WTC11 (cell line): Measurements from ENCODE around the gene SAFB. TPM values are rescaled to one million over a fixed set of nuclear protein-coding genes. Genes with fewer than 3 reads are reported as not detected.

Experiments
- ATAC-seq: fragments of 200-7000 bp; cut with Tn5 transposase; 2 replicates; pipeline ENCODE4 v1.10.0; 2021; ENCODE audit warnings: mild to moderate bottlenecking, moderate library complexity
- CTCF ChIA-PET: fragments of 300-600 bp; sonication (Branson Sonifier 250); formaldehyde crosslinking; loops from one replicate; lab custom pipeline; 2021; ENCODE audit warnings: antibody characterized with exemption; lab: Charles Lee
- POLR2A ChIA-PET: fragments of 350-600 bp; sonication (Branson Sonifier 250); formaldehyde crosslinking; loops from one replicate; lab custom pipeline; 2021; ENCODE audit warnings: antibody characterized with exemption; lab: Charles Lee
- DNase-seq: peaks from one replicate; pipeline ENCODE4 v3.0.0; 2021; ENCODE audit warnings: low spot score
- H3K27ac Mint-ChIP-seq: 2 replicates; pipeline ENCODE4 v1.8.0; 2021; ENCODE audit warnings: mixed read lengths
- H3K27me3 Mint-ChIP-seq: 2 replicates; pipeline ENCODE4 v1.8.0; 2021; ENCODE audit warnings: low read depth, mild to moderate bottlenecking, moderate library complexity, mixed read lengths
- H3K36me3 Mint-ChIP-seq: 2 replicates; pipeline ENCODE4 v1.8.0; 2021; ENCODE audit warnings: mixed read lengths
- H3K4me1 Mint-ChIP-seq: 2 replicates; pipeline ENCODE4 v1.8.0; 2022; ENCODE audit warnings: mixed read lengths
- H3K4me3 Mint-ChIP-seq: 2 replicates; pipeline ENCODE4 v1.8.0; 2021; ENCODE audit warnings: mild to moderate bottlenecking, moderate library complexity, mixed read lengths
- H3K9me3 Mint-ChIP-seq: 2 replicates; pipeline ENCODE4 v1.8.0; 2021; ENCODE audit warnings: mixed read lengths
- CBFB ChIP-seq: sonication (generic); formaldehyde crosslinking; IDR thresholded peaks from 2 replicates; pipeline ENCODE4 v1.8.1; 2022; ENCODE audit warnings: mild to moderate bottlenecking, low read depth, missing genetic modification reagents
- FOXP1 ChIP-seq: sonication (generic); formaldehyde crosslinking; IDR thresholded peaks from 2 replicates; pipeline ENCODE4 v1.8.0; 2022; ENCODE audit warnings: missing genetic modification reagents, mild to moderate bottlenecking, moderate library complexity, borderline replicate concordance
- GTF2I ChIP-seq: fragments of 250-450 bp; sonication (Bioruptor Pico); conservative IDR thresholded peaks from 2 replicates; pipeline ENCODE4 v1.4.0; 2021; ENCODE audit warnings: mild to moderate bottlenecking
- IRF2 ChIP-seq: sonication (generic); formaldehyde crosslinking; IDR thresholded peaks from 2 replicates; pipeline ENCODE4 v1.8.0; 2022; ENCODE audit warnings: low read depth, missing genetic modification reagents, borderline replicate concordance
- MXD4 ChIP-seq: fragments of 250-450 bp; sonication (Bioruptor Pico); IDR thresholded peaks from 2 replicates; pipeline ENCODE4 v1.8.0; 2021; ENCODE audit warnings: mild to moderate bottlenecking, moderate library complexity, borderline replicate concordance
- NFATC4 ChIP-seq: fragments of 250-450 bp; sonication (Bioruptor Pico); IDR thresholded peaks from 2 replicates; pipeline ENCODE4 v1.9.0; 2021; ENCODE audit warnings: mild to moderate bottlenecking
- NFE2L1 ChIP-seq: sonication (generic); formaldehyde crosslinking; IDR thresholded peaks from 2 replicates; pipeline ENCODE4 v1.8.1; 2023; ENCODE audit warnings: missing genetic modification reagents
- NR1H2 ChIP-seq: sonication (generic); formaldehyde crosslinking; IDR thresholded peaks from 2 replicates; pipeline ENCODE4 v1.9.0; 2021; ENCODE audit warnings: mild to moderate bottlenecking, moderate library complexity, missing genetic modification reagents
- SP1 ChIP-seq: sonication (generic); formaldehyde crosslinking; conservative IDR thresholded peaks from 2 replicates; pipeline ENCODE4 v1.8.1; 2022; ENCODE audit warnings: missing genetic modification reagents
- TEAD1 ChIP-seq: sonication (generic); formaldehyde crosslinking; IDR thresholded peaks from 2 replicates; pipeline ENCODE4 v1.8.0; 2022; ENCODE audit warnings: mild to moderate bottlenecking, missing genetic modification reagents
- ZNF416 ChIP-seq: fragments of 250-450 bp; sonication (Bioruptor Pico); IDR thresholded peaks from 2 replicates; pipeline ENCODE4 v1.9.0; 2021; ENCODE audit warnings: mild to moderate bottlenecking, inconsistent platforms
- total RNA-seq: library from RNA; stranded (reverse); gene quantifications from 3 replicates; pipeline ENCODE4 v1.2.3, GENCODE V29; 2021
- TF ChIP-seq, protein P1 (sequence below): sonication (generic); formaldehyde crosslinking; IDR thresholded peaks from 2 replicates; pipeline ENCODE4 v1.8.1; 2022; ENCODE audit warnings: low read depth, missing genetic modification reagents, borderline replicate concordance
- TF ChIP-seq, protein P2 (sequence below): sonication (generic); formaldehyde crosslinking; IDR thresholded peaks from 2 replicates; pipeline ENCODE4 v1.8.1; 2022; ENCODE audit warnings: missing genetic modification reagents, borderline replicate concordance
- TF ChIP-seq, protein P3 (sequence below): sonication (generic); formaldehyde crosslinking; IDR thresholded peaks from 2 replicates; pipeline ENCODE4 v1.8.1; 2022; ENCODE audit warnings: mild to moderate bottlenecking, missing genetic modification reagents, moderate library complexity, borderline replicate concordance
- TF ChIP-seq, protein P4 (sequence below): fragments of 250-450 bp; sonication (Bioruptor Pico); IDR thresholded peaks from 2 replicates; pipeline ENCODE4 v1.9.0; 2021; ENCODE audit warnings: mild to moderate bottlenecking, borderline replicate concordance
- TF ChIP-seq, protein P5 (sequence below): fragments of 250-450 bp; sonication (Bioruptor Pico); IDR thresholded peaks from 2 replicates; pipeline ENCODE4 v1.9.0; 2021; ENCODE audit warnings: moderate library complexity, mild to moderate bottlenecking, inconsistent platforms, borderline replicate concordance
- TF ChIP-seq, protein P6 (sequence below): fragments of 250-450 bp; sonication (Bioruptor Pico); IDR thresholded peaks from 2 replicates; pipeline ENCODE4 v1.9.0; 2021; ENCODE audit warnings: mild to moderate bottlenecking
- TF ChIP-seq, protein P7 (sequence below): sonication (generic); formaldehyde crosslinking; IDR thresholded peaks from 2 replicates; pipeline ENCODE4 v1.8.0; 2022; ENCODE audit warnings: mild to moderate bottlenecking, missing genetic modification reagents

Gene SAFB
- total RNA-seq, 1 experiment from 2014 or later, result 141 TPM

DNA sequence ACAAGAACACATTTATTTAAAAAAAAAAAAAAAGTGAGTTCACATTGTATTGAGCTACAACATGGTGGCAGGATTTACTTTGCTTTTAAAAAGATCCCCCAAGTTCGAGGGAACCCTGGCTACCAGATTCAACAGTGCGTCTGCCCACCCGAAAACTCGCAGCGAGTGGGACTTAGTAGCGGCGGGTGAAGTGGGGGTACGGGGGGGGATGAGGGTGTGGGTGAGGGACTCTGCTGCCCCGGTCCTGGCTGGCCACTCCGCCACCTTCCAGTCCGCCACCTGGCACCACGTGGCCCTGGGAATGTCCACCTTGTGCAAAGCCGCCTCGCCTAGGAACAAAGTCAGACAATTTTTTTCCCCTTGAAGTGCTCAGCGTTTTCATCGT is 35.8 kb upstream of the SAFB start:
- Mint-ChIP-seq H3K27me3 (no peaks in the 10 kb centered on the region), H3K36me3 (peaks cover 33% of the 10 kb centered on the region)
- TF ChIP-seq, protein P1, sequence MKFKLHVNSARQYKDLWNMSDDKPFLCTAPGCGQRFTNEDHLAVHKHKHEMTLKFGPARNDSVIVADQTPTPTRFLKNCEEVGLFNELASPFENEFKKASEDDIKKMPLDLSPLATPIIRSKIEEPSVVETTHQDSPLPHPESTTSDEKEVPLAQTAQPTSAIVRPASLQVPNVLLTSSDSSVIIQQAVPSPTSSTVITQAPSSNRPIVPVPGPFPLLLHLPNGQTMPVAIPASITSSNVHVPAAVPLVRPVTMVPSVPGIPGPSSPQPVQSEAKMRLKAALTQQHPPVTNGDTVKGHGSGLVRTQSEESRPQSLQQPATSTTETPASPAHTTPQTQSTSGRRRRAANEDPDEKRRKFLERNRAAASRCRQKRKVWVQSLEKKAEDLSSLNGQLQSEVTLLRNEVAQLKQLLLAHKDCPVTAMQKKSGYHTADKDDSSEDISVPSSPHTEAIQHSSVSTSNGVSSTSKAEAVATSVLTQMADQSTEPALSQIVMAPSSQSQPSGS, result no peak
- TF ChIP-seq CBFB, result no peak
- no peak for TF ChIP-seq SP1 (CRISPR knock-in tag)
- TF ChIP-seq, protein P2, sequence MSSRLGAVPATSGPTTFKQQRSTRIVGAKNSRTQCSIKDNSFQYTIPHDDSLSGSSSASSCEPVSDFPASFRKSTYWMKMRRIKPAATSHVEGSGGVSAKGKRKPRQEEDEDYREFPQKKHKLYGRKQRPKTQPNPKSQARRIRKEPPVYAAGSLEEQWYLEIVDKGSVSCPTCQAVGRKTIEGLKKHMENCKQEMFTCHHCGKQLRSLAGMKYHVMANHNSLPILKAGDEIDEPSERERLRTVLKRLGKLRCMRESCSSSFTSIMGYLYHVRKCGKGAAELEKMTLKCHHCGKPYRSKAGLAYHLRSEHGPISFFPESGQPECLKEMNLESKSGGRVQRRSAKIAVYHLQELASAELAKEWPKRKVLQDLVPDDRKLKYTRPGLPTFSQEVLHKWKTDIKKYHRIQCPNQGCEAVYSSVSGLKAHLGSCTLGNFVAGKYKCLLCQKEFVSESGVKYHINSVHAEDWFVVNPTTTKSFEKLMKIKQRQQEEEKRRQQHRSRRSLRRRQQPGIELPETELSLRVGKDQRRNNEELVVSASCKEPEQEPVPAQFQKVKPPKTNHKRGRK (CRISPR knock-in tag), result no peak
- no peak for TF ChIP-seq GTF2I (CRISPR knock-in tag)
- no peak for TF ChIP-seq NFATC4
- TF ChIP-seq FOXP1 (CRISPR knock-in tag), result no peak
- TF ChIP-seq, protein P3, sequence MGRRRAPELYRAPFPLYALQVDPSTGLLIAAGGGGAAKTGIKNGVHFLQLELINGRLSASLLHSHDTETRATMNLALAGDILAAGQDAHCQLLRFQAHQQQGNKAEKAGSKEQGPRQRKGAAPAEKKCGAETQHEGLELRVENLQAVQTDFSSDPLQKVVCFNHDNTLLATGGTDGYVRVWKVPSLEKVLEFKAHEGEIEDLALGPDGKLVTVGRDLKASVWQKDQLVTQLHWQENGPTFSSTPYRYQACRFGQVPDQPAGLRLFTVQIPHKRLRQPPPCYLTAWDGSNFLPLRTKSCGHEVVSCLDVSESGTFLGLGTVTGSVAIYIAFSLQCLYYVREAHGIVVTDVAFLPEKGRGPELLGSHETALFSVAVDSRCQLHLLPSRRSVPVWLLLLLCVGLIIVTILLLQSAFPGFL (CRISPR knock-in tag), result no peak
- no peak for TF ChIP-seq IRF2 (CRISPR knock-in tag)
- TF ChIP-seq TEAD1, result no peak
- TF ChIP-seq NR1H2 (CRISPR knock-in tag), result no peak
- no peak for TF ChIP-seq MXD4 (CRISPR knock-in tag)
- TF ChIP-seq, all 79 proteins: peak for 0
- Mint-ChIP-seq H3K4me1 (peaks cover 17% of the 10 kb centered on the region), H3K27ac (no peak overlapping the region), H3K9me3 (no peaks in the 10 kb centered on the region), H3K4me3 (no peak overlapping the region)
- no peak for DNase-seq
- CTCF ChIA-PET, result interaction anchor here (1.0 to 3.2 kb wide), 2 partner anchors 19 to 25 kb away, joined by 3 to 11 read pairs; partner anchors contain the start of gene TINCR
- POLR2A ChIA-PET, result no interaction called here
- ATAC-seq, result no peak

DNA sequence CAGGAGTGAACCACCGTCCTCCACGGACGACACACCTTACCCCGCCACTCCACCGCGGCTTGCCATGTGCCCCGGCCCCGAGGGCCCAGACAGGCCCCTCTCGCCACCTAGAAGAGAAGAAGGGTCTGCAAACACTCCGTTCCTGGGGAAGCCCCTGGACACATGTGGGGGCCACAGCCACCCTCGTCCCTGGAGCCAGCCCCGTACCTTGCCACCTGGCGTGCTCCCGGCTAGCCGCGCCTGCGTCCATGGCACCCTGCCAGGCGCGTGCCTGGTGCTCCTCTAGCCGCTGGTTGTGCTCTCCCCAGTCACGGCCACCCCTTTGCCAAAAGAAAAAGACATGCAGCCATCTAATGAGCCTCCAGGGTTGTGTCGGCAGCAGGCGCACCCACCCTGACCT is 35.2 kb upstream of the SAFB start:
- ChIA-PET CTCF (interaction anchor here (3.2 kb wide), 1 partner anchor 20 kb away, joined by 11 read pairs; the partner anchor contains the start of gene TINCR), POLR2A (no interaction called here)
- H3K4me1 Mint-ChIP-seq, result peaks cover 17% of the 10 kb centered on the region
- no peaks in the 10 kb centered on the region for H3K9me3 Mint-ChIP-seq
- DNase-seq (no peak), ATAC-seq (no peak)
- peaks cover 39% of the 10 kb centered on the region for H3K36me3 Mint-ChIP-seq
- 0 out of 2 replicates have a peak overlapping the region, but pooled peaks have one; percentile 8 for H3K27ac Mint-ChIP-seq
- no peak overlapping the region for H3K4me3 Mint-ChIP-seq
- H3K27me3 Mint-ChIP-seq, result no peaks in the 10 kb centered on the region
- TF ChIP-seq, protein P4, sequence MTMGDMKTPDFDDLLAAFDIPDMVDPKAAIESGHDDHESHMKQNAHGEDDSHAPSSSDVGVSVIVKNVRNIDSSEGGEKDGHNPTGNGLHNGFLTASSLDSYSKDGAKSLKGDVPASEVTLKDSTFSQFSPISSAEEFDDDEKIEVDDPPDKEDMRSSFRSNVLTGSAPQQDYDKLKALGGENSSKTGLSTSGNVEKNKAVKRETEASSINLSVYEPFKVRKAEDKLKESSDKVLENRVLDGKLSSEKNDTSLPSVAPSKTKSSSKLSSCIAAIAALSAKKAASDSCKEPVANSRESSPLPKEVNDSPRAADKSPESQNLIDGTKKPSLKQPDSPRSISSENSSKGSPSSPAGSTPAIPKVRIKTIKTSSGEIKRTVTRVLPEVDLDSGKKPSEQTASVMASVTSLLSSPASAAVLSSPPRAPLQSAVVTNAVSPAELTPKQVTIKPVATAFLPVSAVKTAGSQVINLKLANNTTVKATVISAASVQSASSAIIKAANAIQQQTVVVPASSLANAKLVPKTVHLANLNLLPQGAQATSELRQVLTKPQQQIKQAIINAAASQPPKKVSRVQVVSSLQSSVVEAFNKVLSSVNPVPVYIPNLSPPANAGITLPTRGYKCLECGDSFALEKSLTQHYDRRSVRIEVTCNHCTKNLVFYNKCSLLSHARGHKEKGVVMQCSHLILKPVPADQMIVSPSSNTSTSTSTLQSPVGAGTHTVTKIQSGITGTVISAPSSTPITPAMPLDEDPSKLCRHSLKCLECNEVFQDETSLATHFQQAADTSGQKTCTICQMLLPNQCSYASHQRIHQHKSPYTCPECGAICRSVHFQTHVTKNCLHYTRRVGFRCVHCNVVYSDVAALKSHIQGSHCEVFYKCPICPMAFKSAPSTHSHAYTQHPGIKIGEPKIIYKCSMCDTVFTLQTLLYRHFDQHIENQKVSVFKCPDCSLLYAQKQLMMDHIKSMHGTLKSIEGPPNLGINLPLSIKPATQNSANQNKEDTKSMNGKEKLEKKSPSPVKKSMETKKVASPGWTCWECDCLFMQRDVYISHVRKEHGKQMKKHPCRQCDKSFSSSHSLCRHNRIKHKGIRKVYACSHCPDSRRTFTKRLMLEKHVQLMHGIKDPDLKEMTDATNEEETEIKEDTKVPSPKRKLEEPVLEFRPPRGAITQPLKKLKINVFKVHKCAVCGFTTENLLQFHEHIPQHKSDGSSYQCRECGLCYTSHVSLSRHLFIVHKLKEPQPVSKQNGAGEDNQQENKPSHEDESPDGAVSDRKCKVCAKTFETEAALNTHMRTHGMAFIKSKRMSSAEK, result no peak
- TF ChIP-seq ZNF416 (CRISPR knock-in tag) (no peak), MXD4 (CRISPR knock-in tag) (no peak), NFE2L1 (CRISPR knock-in tag) (no peak)
- TF ChIP-seq, protein P5, sequence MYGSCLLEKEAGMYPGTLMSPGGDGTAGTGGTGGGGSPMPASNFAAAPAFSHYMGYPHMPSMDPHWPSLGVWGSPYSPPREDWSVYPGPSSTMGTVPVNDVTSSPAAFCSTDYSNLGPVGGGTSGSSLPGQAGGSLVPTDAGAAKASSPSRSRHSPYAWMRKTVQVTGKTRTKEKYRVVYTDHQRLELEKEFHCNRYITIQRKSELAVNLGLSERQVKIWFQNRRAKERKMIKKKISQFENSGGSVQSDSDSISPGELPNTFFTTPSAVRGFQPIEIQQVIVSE (CRISPR knock-in tag), result no peak
- TF ChIP-seq, protein P6, sequence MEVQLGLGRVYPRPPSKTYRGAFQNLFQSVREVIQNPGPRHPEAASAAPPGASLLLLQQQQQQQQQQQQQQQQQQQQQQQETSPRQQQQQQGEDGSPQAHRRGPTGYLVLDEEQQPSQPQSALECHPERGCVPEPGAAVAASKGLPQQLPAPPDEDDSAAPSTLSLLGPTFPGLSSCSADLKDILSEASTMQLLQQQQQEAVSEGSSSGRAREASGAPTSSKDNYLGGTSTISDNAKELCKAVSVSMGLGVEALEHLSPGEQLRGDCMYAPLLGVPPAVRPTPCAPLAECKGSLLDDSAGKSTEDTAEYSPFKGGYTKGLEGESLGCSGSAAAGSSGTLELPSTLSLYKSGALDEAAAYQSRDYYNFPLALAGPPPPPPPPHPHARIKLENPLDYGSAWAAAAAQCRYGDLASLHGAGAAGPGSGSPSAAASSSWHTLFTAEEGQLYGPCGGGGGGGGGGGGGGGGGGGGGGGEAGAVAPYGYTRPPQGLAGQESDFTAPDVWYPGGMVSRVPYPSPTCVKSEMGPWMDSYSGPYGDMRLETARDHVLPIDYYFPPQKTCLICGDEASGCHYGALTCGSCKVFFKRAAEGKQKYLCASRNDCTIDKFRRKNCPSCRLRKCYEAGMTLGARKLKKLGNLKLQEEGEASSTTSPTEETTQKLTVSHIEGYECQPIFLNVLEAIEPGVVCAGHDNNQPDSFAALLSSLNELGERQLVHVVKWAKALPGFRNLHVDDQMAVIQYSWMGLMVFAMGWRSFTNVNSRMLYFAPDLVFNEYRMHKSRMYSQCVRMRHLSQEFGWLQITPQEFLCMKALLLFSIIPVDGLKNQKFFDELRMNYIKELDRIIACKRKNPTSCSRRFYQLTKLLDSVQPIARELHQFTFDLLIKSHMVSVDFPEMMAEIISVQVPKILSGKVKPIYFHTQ, result no peak
- TF ChIP-seq, protein P7, sequence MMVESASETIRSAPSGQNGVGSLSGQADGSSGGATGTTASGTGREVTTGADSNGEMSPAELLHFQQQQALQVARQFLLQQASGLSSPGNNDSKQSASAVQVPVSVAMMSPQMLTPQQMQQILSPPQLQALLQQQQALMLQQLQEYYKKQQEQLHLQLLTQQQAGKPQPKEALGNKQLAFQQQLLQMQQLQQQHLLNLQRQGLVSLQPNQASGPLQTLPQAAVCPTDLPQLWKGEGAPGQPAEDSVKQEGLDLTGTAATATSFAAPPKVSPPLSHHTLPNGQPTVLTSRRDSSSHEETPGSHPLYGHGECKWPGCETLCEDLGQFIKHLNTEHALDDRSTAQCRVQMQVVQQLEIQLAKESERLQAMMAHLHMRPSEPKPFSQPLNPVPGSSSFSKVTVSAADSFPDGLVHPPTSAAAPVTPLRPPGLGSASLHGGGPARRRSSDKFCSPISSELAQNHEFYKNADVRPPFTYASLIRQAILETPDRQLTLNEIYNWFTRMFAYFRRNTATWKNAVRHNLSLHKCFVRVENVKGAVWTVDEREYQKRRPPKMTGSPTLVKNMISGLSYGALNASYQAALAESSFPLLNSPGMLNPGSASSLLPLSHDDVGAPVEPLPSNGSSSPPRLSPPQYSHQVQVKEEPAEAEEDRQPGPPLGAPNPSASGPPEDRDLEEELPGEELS (CRISPR knock-in tag), result no peak
